ENCODE results near the gene FMN1.
"Not testable (repeated sequence)": the region's sequence is repeated elsewhere in the genome, so short reads cannot be mapped to it uniquely, and the experiment has no call there.

Gene FMN1

GRCh38 chr15:32866454-32867312 lies 327.8 kb downstream of the FMN1 start:
- DNase-seq (ENCODE audit: low read depth in 1 of 2, low spot score in 1 of 2) = no peak

- DNase-seq (ENCODE audit: low read depth in 1 of 2, low spot score in 1 of 2) = no peak
Observed at GRCh38 chr15:32864841-32865240, 329.7 kb downstream of the FMN1 start.

GRCh38 chr15:32864051-32864450 lies 330.5 kb downstream of the FMN1 start:
- DNase-seq (ENCODE audit: low read depth in 1 of 2, low spot score in 1 of 2) = no peak

- DNase-seq (ENCODE audit: low read depth in 1 of 2, low spot score in 1 of 2) = no peak
Observed at GRCh38 chr15:32861761-32862160, 332.8 kb downstream of the FMN1 start.

GRCh38 chr15:32861174-32861573 lies 333.3 kb downstream of the FMN1 start:
- no peak for DNase-seq (ENCODE audit: low read depth in 1 of 2, low spot score in 1 of 2)

- no peak for DNase-seq (ENCODE audit: low read depth in 1 of 2, low spot score in 1 of 2)
Observed at GRCh38 chr15:32859996-32860395, 334.5 kb downstream of the FMN1 start.

- no peak for DNase-seq (ENCODE audit: low read depth in 1 of 2, low spot score in 1 of 2)
Observed at GRCh38 chr15:32859251-32859650, 335.3 kb downstream of the FMN1 start.

GRCh38 chr15:32857732-32858131 lies 336.8 kb downstream of the FMN1 start:
- DNase-seq (ENCODE audit: low read depth in 1 of 2, low spot score in 1 of 2) = no peak

GRCh38 chr15:32856753-32857152 lies 337.8 kb downstream of the FMN1 start:
- no peak for DNase-seq (ENCODE audit: low read depth in 1 of 2, low spot score in 1 of 2)

- no peak for DNase-seq (ENCODE audit: low read depth in 1 of 2, low spot score in 1 of 2)
Observed at GRCh38 chr15:32855942-32856341, 338.6 kb downstream of the FMN1 start.

- no peak for DNase-seq (ENCODE audit: low read depth in 1 of 2, low spot score in 1 of 2)
Observed at GRCh38 chr15:32853592-32853991, 340.9 kb downstream of the FMN1 start.

- DNase-seq (ENCODE audit: low read depth in 1 of 2, low spot score in 1 of 2) = no peak
Observed at GRCh38 chr15:32852771-32853170, 341.7 kb downstream of the FMN1 start.

- DNase-seq (ENCODE audit: low read depth in 1 of 2, low spot score in 1 of 2) = no peak
Observed at GRCh38 chr15:32852017-32852416, 342.5 kb downstream of the FMN1 start.

- DNase-seq (ENCODE audit: low read depth in 1 of 2, low spot score in 1 of 2) = no peak
Observed at GRCh38 chr15:32851572-32851971, 342.9 kb downstream of the FMN1 start.

- DNase-seq (ENCODE audit: low read depth in 1 of 2, low spot score in 1 of 2) = no peak
Observed at GRCh38 chr15:32849769-32850668, 344.5 kb downstream of the FMN1 start.

- DNase-seq (ENCODE audit: low read depth in 1 of 2, low spot score in 1 of 2) = not testable (repeated sequence)
Observed at GRCh38 chr15:32846671-32847070, 347.8 kb downstream of the FMN1 start.

GRCh38 chr15:32844118-32844711 lies 350.3 kb downstream of the FMN1 start:
- no peak for DNase-seq (ENCODE audit: low read depth in 1 of 2, low spot score in 1 of 2)

GRCh38 chr15:32843219-32843815 lies 351.2 kb downstream of the FMN1 start:
- DNase-seq (ENCODE audit: low read depth in 1 of 2, low spot score in 1 of 2) = no peak

GRCh38 chr15:32842081-32842480 lies 352.4 kb downstream of the FMN1 start:
- DNase-seq (ENCODE audit: low read depth in 1 of 2, low spot score in 1 of 2) = no peak

- no peak for DNase-seq (ENCODE audit: low read depth in 1 of 2, low spot score in 1 of 2)
Observed at GRCh38 chr15:32840507-32841245, 353.8 kb downstream of the FMN1 start.

- DNase-seq (ENCODE audit: low read depth in 1 of 2, low spot score in 1 of 2) = no peak
Observed at GRCh38 chr15:32838820-32839219, 355.7 kb downstream of the FMN1 start.
